Measurements from ENCODE around the gene COL6A1. TPM values are rescaled to one million over a fixed set of nuclear protein-coding genes. Genes with fewer than 3 reads are reported as not detected.

Gene COL6A1
- total RNA-seq, 1 experiment from 2014 or later = 193 TPM

DNA sequence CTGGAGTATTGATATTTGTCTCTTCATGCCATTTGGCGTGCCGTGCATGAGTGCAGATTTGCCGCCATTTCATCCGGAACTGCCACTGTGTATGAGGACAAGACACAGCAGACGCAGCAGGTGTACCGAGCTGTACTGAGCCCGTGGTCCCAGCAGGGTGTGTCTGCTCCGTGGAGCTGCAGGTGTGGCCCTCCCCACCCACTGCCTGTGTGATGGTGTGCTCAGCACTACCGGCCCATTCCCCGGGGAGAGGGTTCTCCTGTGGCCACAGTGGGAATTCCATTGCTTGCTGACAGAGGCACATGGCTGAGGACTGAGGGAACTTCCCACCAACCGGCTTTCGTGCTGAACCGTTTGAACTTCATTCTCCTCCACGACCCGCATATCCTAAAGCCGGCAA is 34.3 kb upstream of the COL6A1 start:
- H3T11ph ChIP-seq (ENCODE audit: low read length) = no peak overlapping the region
- Mint-ChIP-seq H3K4me1 (peaks cover 14 to 22% of the 10 kb centered on the region in 2 experiments), H3K9me3 (no peaks in the 10 kb centered on the region; a peak in 1 of 5 replicates), H3K36me3 (ENCODE audit: insufficient read depth in 1 of 3, low read depth in 3 of 3) (no peaks in the 10 kb centered on the region), H3K27ac (no peak overlapping the region), H3K27me3 (ENCODE audit: low read depth) (peaks cover 26% of the 10 kb centered on the region), H3K4me3 (no peak overlapping the region; a peak in 1 of 5 replicates)
- no peaks in the 10 kb centered on the region for H3K79me1 ChIP-seq (ENCODE audit: insufficient read depth, low read depth, low read length, poor library complexity, severe bottlenecking)
- H3K23me2 ChIP-seq (ENCODE audit: insufficient read length, low read depth, low read length, poor library complexity, severe bottlenecking) = no peaks in the 10 kb centered on the region
- H3K14ac ChIP-seq (ENCODE audit: insufficient read depth, low read length) = no peak overlapping the region
- H4K8ac ChIP-seq (replicated peaks; ENCODE audit: insufficient read length, low read depth, low read length) = no peak overlapping the region
- H3K9ac ChIP-seq (ENCODE audit: extremely low read depth, insufficient read length, low read length) = no peak overlapping the region
- DNase-seq = no peak
- H2BK5ac ChIP-seq (ENCODE audit: insufficient read length, low read length) = no peak overlapping the region
- H3K27ac ChIP-seq (ENCODE audit: insufficient read length, low read depth, low read length) = no peak overlapping the region
- no peak overlapping the region for H2BK120ac ChIP-seq (ENCODE audit: low read depth, low read length, poor library complexity, severe bottlenecking)
- no peak overlapping the region for H2AK5ac ChIP-seq (ENCODE audit: insufficient read length, low read length)
- TF ChIP-seq, protein P1, sequence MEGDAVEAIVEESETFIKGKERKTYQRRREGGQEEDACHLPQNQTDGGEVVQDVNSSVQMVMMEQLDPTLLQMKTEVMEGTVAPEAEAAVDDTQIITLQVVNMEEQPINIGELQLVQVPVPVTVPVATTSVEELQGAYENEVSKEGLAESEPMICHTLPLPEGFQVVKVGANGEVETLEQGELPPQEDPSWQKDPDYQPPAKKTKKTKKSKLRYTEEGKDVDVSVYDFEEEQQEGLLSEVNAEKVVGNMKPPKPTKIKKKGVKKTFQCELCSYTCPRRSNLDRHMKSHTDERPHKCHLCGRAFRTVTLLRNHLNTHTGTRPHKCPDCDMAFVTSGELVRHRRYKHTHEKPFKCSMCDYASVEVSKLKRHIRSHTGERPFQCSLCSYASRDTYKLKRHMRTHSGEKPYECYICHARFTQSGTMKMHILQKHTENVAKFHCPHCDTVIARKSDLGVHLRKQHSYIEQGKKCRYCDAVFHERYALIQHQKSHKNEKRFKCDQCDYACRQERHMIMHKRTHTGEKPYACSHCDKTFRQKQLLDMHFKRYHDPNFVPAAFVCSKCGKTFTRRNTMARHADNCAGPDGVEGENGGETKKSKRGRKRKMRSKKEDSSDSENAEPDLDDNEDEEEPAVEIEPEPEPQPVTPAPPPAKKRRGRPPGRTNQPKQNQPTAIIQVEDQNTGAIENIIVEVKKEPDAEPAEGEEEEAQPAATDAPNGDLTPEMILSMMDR (conservative IDR thresholded peaks at IDR 0.05) = no peak
- no peaks in the 10 kb centered on the region for H3K79me2 ChIP-seq (ENCODE audit: insufficient read depth, low read length)
- no CpG with 5 or more reads among the region's 16 CpGs for WGBS (ENCODE audit: extremely low coverage, insufficient read length, low lambda C conversion rate)
- no peaks in the 10 kb centered on the region for H3K4me1 ChIP-seq (ENCODE audit: insufficient read depth, low read length)
- H3K27me3 ChIP-seq (ENCODE audit: insufficient read depth, low read length) = no peaks in the 10 kb centered on the region
- H3K4me2 ChIP-seq (ENCODE audit: insufficient read depth, insufficient read length, low read length) = no peak overlapping the region
- H4K20me1 ChIP-seq (ENCODE audit: control insufficient read depth, insufficient read depth, insufficient read length) = no peaks in the 10 kb centered on the region
- no peak overlapping the region for H4K91ac ChIP-seq (ENCODE audit: insufficient read length, low read depth, low read length)
- H3K4ac ChIP-seq (ENCODE audit: low read depth, low read length) = no peak overlapping the region
- no peak overlapping the region for H2BK12ac ChIP-seq (ENCODE audit: insufficient read length, low read depth, low read length)
- no peak overlapping the region for H3K23ac ChIP-seq (ENCODE audit: insufficient read length, low read depth, low read length)
- no peak overlapping the region for H3K56ac ChIP-seq (ENCODE audit: insufficient read length, low read depth, low read length)
- no peak overlapping the region for H3K18ac ChIP-seq (ENCODE audit: insufficient read length, low read depth, low read length)
- H2BK20ac ChIP-seq (ENCODE audit: low read depth, low read length, poor library complexity, severe bottlenecking) = no peak overlapping the region
- H2BK15ac ChIP-seq (ENCODE audit: low read depth, low read length) = no peak overlapping the region
- no peaks in the 10 kb centered on the region for H3K9me3 ChIP-seq (ENCODE audit: control insufficient read depth, low read depth, low read length)
- H4K5ac ChIP-seq (ENCODE audit: insufficient read length, low read depth, low read length) = no peak overlapping the region
- no peak overlapping the region for H2AFZ ChIP-seq (ENCODE audit: low read length)
